Measurements from ENCODE around the gene ADPRS.

The ADPRS gene

GRCh38 chr1:36087233-36088123 lies 1.2 kb upstream of the ADPRS start:
- no peak for DNase-seq (ENCODE audit: low spot score)

- no peak for DNase-seq (ENCODE audit: low spot score)
Measured at GRCh38 chr1:36088265-36088576, 471 bp upstream of the ADPRS start.

GRCh38 chr1:36089393-36090121 lies 865 bp downstream of the ADPRS start:
- DNase-seq (ENCODE audit: low spot score) = peak; percentile 31

GRCh38 chr1:36091141-36091540 lies 2.4 kb downstream of the ADPRS start:
- DNase-seq (ENCODE audit: low spot score) = no peak

GRCh38 chr1:36091698-36092097 lies 3.0 kb downstream of the ADPRS start:
- no peak for DNase-seq (ENCODE audit: low spot score)

- no peak for DNase-seq (ENCODE audit: low spot score)
Measured at GRCh38 chr1:36092166-36092797, 3.6 kb downstream of the ADPRS start.

- DNase-seq (ENCODE audit: low spot score) = no peak
Measured at GRCh38 chr1:36092798-36093185, 4.1 kb downstream of the ADPRS start.

GRCh38 chr1:36093226-36093625 lies 4.5 kb downstream of the ADPRS start:
- no peak for DNase-seq (ENCODE audit: low spot score)

GRCh38 chr1:36093929-36094328 lies 5.2 kb downstream of the ADPRS start:
- DNase-seq (ENCODE audit: low spot score) = no peak

- peak; percentile 52 for DNase-seq (ENCODE audit: low spot score)
Measured at GRCh38 chr1:36094621-36095061, 5.9 kb downstream of the ADPRS start.

GRCh38 chr1:36095760-36096405 lies 7.2 kb downstream of the ADPRS start:
- DNase-seq (ENCODE audit: low spot score) = no peak

- DNase-seq (ENCODE audit: low spot score) = no peak
Measured at GRCh38 chr1:36096500-36097432, 8.1 kb downstream of the ADPRS start.

GRCh38 chr1:36097693-36098585 lies 9.2 kb downstream of the ADPRS start:
- no peak for DNase-seq (ENCODE audit: low spot score)

- no peak for DNase-seq (ENCODE audit: low spot score)
Measured at GRCh38 chr1:36098650-36099365, 10.1 kb downstream of the ADPRS start.

- peak; percentile 73 for DNase-seq (ENCODE audit: low spot score)
Measured at GRCh38 chr1:36099681-36100341, 11.1 kb downstream of the ADPRS start.

GRCh38 chr1:36100376-36100775 lies 11.7 kb downstream of the ADPRS start:
- no peak for DNase-seq (ENCODE audit: low spot score)

GRCh38 chr1:36101546-36101945 lies 12.9 kb downstream of the ADPRS start:
- DNase-seq (ENCODE audit: low spot score) = no peak

GRCh38 chr1:36106269-36106668 lies 17.6 kb downstream of the ADPRS start:
- DNase-seq (ENCODE audit: low spot score) = no peak

- no peak for DNase-seq (ENCODE audit: low spot score)
Measured at GRCh38 chr1:36107394-36107793, 18.7 kb downstream of the ADPRS start.
